ENCODE measurements around the gene ZNF333. TPM values are rescaled to one million over a fixed set of nuclear protein-coding genes. Genes with fewer than 3 reads are reported as not detected.

Gene ZNF333
- total RNA-seq, 1 experiment from 2014 or later: 6.0 TPM

GRCh38 chr19:14758816-14759215 lies 69.0 kb downstream of the ZNF333 start:
- Histone ChIP-seq H3K9ac (ENCODE audit: extremely low read depth, insufficient read length, low read length) (no peak overlapping the region), H3K9me3 (ENCODE audit: control insufficient read depth, low read depth, low read length) (no peaks in the 10 kb centered on the region), H3K14ac (ENCODE audit: insufficient read depth, low read length) (no peak overlapping the region; the same call in 1 of the 2 replicates), H3T11ph (ENCODE audit: low read length) (no peak overlapping the region), H2BK15ac (ENCODE audit: low read depth, low read length) (no peak overlapping the region), H3K4ac (ENCODE audit: low read depth, low read length) (no peak overlapping the region; the same call in 1 of the 2 replicates), H3K56ac (ENCODE audit: insufficient read length, low read depth, low read length) (no peak overlapping the region), H3K79me2 (ENCODE audit: insufficient read depth, low read length) (no peaks in the 10 kb centered on the region), H3K23me2 (ENCODE audit: insufficient read length, low read depth, low read length, poor library complexity, severe bottlenecking) (no peaks in the 10 kb centered on the region), H2BK20ac (ENCODE audit: low read depth, low read length, poor library complexity, severe bottlenecking) (no peak overlapping the region), H2AK5ac (ENCODE audit: insufficient read length, low read length) (no peak overlapping the region), H4K20me1 (ENCODE audit: control insufficient read depth, insufficient read depth, insufficient read length) (no peaks in the 10 kb centered on the region), H2AFZ (ENCODE audit: low read length) (no peak overlapping the region), H4K5ac (ENCODE audit: insufficient read length, low read depth, low read length) (no peak overlapping the region), H3K23ac (ENCODE audit: insufficient read length, low read depth, low read length) (no peak overlapping the region), H2BK12ac (ENCODE audit: insufficient read length, low read depth, low read length) (no peak overlapping the region), H2BK120ac (ENCODE audit: low read depth, low read length, poor library complexity, severe bottlenecking) (peak overlapping the region; percentile 38), H4K91ac (ENCODE audit: insufficient read length, low read depth, low read length) (no peak overlapping the region), H2BK5ac (ENCODE audit: insufficient read length, low read length) (no peak overlapping the region), H3K79me1 (ENCODE audit: insufficient read depth, low read depth, low read length, poor library complexity, severe bottlenecking) (no peaks in the 10 kb centered on the region), H3K4me2 (ENCODE audit: insufficient read depth, insufficient read length, low read length) (peak overlapping the region; percentile 24), H3K27ac (ENCODE audit: insufficient read length, low read depth, low read length) (no peak overlapping the region), H3K27me3 (ENCODE audit: insufficient read depth, low read length) (no peaks in the 10 kb centered on the region), H4K8ac (replicated peaks; ENCODE audit: insufficient read length, low read depth, low read length) (no peak overlapping the region), H3K4me1 (ENCODE audit: insufficient read depth, low read length) (no peaks in the 10 kb centered on the region; the same call in 1 of the 2 replicates), H3K18ac (ENCODE audit: insufficient read length, low read depth, low read length) (peak overlapping the region; percentile 75)
- peaks cover 6 to 12% (median 6%) of the 10 kb centered on the region in 3 experiments for H3K36me3 Mint-ChIP-seq (ENCODE audit: insufficient read depth in 1 of 3, low read depth in 3 of 3)
- peak overlapping the region; percentile 54 to 59; a peak in 3 of 5 replicates for H3K4me3 Mint-ChIP-seq
- TF ChIP-seq CTCF (conservative IDR thresholded peaks at IDR 0.05): no peak
- H3K27ac Mint-ChIP-seq: peak overlapping the region; percentile 44 to 83 (median 76); a peak in 4 of 7 replicates
- H3K9me3 Mint-ChIP-seq: peaks cover 21 to 59% of the 10 kb centered on the region in 2 experiments
- DNase-seq: peak; percentile 88
- H3K27me3 Mint-ChIP-seq (ENCODE audit: low read depth): no peaks in the 10 kb centered on the region; the same call in 1 of the 2 replicates
- no CpG with 5 or more reads among the region's 16 CpGs for WGBS (ENCODE audit: extremely low coverage, insufficient read length, low lambda C conversion rate)
- H3K4me1 Mint-ChIP-seq: peaks cover 16 to 17% of the 10 kb centered on the region in 2 experiments
